ENCODE results near the gene FADD. TPM values are rescaled to one million over a fixed set of nuclear protein-coding genes. Genes with fewer than 3 reads are reported as not detected.
A peak's percentile ranks its signal among the peaks of the same experiment; 100 is the strongest.
"Not testable (repeated sequence)": the region's sequence is repeated elsewhere in the genome, so short reads cannot be mapped to it uniquely, and the experiment has no call there.

FADD gene
- polyA plus RNA-seq, 5 donors = 11.2 to 17.1 (median 12.5) TPM

DNA sequence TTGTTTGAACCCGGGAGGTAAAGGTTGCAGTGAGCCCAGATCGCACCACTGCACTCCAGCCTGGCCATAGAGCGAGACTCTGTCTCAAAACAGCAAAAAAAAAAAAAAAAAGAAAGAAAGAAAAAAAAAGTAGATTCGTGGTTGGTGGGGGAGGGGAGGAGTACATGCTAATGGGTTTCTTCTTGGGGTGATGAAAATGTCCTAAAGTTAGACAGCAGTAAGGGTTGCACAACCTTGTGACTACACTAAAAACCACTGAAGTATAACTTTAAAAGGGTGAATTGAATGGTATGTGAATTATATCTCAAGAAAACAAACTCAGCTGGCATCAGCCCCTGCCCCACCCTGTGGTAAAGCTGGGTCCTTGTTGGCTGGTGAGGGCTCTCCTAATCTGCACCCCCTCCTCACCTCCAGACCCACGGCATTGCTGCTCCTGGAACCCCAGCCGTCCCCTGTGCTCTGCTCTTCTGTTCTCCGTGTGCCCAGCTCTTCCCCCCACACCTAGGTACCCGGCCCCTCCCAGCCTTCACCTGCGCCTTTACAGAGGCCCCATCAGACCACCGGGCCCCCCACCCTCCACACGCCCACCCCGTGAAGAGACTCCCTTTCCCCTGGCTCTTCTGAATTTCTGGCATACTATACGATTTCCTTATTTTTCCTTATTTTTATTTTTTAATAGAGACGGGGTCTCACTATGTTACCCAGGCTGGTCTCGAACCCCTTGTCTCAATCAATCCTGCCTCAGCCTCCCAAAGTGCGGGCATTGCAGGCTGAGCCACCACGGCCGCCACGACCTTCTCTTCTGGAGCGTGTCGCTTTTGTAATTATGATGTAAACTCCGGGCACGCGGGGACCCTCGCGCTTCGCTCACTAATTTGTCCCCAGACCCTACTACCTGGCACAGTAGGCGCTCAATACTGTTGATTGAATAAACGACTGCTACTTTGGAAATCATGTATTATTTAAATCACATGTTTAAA, 924 bp upstream of the FADD start:
- no peak for DNase-seq

DNA sequence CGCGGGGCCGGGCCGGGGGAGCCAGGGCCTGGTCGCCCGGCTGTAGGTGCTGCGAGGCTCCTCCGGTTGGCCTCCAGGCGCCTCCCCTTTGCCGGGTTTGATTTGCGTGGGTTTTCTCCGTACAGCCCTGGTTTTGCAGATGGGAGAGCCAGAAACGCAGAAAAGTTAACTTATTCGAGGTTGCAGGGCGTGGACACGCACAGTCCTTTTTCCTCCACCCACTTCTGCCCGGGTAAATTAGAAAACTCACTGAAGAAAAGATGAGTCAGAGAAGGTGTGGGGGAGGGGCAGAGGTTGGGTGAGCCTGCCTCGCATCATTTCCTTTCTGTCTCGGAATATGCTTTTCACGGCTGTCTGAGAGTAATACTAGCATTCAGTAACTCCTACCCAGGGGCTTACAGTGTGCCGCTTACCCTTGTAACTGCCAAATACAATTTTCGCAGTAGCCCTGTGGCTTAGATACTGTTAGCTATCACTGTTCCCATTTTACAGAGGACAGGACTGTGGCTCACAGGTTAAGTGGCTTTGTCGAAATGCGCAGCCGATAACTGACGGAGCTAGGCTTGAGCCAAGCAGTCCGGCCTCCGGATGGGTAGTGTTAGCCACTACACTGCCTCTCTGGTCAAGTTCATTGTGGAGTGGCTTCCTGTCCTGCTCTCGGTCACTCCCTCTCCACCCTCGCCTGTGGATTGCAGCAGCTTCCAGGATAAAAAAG, 812 bp downstream of the FADD start:
- DNase-seq = peak in 1 of 2 donors; percentile 18

DNA sequence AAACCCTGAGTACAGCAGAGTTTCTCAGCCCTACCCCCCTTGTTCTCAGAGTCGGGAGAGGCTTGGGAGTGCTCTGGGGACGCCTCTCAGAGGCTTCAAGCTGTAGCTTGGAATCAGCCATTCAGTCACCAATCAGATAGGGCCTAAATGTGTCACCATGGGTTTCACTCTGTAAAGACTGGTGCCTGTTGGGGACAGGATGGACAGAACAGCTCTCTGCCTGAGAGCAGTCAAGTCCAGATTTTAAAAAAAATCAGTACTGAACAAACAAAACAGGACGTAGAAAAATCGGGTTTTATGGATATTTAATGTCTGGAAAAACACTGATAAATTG, 1.3 kb downstream of the FADD start:
- DNase-seq = no peak

DNA sequence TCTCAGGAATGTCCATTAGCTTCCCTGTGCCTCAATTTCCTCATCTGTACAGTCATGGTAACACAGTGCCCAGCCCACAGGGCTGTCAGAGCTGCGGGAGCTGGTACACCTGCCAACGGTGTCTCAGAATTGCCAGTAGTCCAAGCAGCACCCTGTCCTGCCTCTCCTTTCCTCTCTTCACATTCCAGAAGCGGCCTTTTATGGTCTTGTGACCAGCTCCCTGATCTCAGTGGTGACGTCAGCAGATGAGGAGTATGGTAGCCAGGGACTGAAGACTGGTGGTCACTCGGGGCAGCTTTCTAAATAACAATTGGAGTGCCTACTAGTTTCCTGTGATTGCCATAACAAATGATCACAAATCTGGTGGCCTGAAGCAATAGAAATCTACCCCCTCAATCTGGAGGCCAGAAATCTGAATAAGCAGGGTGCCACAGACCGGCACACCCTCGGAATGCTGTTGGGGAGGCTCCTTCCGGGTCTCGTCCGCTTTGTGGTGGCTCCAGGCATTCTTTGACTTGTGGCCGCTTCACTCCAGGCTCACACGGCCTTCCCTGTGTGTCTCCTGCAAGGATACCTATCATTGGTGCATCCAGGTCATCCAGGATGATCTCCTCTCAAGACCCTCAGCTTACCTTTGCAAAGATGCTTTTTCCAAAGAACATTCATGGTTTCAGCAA, 2.1 kb downstream of the FADD start:
- no peak for DNase-seq

DNA sequence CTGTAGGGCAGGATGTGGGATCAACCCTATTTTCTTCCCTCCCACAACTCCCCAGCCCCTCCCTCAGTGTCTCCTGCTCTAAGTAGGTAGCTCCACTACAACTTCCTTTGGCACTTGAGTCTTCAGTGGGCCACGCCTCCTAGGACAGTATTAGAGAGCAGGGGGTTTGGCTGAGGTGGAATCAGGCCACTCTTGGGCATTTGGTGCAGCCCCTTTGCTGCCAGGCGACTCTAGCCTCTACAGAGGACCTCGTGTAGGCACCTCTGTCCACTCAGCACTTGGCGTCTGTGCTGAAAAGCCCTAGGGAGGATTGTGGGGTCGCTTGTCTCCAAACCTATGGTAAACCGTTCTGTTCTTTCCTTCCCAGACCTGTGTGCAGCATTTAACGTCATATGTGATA, 2.7 kb downstream of the FADD start:
- DNase-seq = no peak

DNA sequence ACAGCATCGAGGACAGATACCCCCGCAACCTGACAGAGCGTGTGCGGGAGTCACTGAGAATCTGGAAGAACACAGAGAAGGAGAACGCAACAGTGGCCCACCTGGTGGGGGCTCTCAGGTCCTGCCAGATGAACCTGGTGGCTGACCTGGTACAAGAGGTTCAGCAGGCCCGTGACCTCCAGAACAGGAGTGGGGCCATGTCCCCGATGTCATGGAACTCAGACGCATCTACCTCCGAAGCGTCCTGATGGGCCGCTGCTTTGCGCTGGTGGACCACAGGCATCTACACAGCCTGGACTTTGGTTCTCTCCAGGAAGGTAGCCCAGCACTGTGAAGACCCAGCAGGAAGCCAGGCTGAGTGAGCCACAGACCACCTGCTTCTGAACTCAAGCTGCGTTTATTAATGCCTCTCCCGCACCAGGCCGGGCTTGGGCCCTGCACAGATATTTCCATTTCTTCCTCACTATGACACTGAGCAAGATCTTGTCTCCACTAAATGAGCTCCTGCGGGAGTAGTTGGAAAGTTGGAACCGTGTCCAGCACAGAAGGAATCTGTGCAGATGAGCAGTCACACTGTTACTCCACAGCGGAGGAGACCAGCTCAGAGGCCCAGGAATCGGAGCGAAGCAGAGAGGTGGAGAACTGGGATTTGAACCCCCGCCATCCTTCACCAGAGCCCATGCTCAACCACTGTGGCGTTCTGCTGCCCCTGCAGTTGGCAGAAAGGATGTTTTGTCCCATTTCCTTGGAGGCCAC, 3.3 kb downstream of the FADD start:
- no peak for DNase-seq

DNA sequence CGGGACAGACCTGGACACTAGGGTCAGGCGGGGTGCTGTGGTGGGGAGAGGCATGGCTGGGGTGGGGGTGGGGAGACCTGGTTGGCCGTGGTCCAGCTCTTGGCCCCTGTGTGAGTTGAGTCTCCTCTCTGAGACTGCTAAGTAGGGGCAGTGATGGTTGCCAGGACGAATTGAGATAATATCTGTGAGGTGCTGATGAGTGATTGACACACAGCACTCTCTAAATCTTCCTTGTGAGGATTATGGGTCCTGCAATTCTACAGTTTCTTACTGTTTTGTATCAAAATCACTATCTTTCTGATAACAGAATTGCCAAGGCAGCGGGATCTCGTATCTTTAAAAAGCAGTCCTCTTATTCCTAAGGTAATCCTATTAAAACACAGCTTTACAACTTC, 3.9 kb downstream of the FADD start:
- no peak for DNase-seq

DNA sequence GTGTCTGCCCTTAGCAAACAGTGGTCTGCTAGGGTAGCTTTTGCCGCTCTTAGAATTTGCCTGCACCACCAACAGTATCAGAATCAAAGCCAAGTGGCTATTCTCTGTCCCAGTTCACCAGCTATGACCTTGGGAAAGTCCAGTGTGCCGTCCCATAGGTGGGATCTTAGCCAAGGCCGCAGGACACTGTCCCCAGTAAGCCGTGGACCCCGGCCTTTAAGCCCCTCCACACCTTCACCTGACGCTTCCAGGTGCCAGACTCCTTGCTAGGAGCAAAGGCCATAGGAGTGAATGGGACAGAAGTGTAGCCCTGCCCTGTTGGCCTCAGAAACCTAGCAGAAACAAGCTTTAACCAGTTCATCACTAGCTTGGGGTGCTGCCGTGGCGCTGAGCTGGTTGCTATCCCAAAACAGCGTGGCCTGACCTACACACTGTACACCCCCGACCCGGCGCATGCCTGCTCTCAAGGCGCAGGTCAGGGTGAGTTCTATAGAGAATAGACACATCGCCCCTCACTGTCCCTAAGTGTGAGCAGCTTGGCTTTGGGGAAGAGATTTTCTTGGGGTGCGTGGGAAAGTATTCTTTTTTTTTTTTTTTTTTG, 4.5 kb downstream of the FADD start:
- no peak for DNase-seq

DNA sequence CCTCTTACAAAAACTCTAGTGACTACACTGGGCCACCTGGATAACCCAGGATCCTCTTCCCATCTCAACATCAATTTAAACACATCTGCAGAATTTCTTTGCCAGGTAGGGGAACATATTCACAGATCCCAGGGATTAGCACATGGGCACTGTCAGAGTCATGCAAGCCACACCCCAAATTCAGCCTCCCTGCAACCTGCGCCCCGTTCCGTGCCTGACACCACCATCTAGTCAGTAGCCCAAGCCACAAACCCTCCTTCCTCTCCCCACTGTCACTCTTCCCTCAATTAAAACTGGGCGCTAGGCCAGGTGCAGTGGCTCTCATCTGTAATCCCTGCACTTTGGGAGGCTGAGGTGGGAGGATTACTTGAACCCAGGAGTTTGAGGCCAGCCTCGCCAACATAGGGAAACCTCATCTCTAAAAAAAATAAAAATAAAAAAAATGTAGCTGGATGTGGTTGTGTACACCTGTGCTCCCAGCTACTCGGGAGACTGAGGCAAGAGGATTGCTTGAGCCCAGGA, 6.4 kb downstream of the FADD start:
- no peak for DNase-seq

DNA sequence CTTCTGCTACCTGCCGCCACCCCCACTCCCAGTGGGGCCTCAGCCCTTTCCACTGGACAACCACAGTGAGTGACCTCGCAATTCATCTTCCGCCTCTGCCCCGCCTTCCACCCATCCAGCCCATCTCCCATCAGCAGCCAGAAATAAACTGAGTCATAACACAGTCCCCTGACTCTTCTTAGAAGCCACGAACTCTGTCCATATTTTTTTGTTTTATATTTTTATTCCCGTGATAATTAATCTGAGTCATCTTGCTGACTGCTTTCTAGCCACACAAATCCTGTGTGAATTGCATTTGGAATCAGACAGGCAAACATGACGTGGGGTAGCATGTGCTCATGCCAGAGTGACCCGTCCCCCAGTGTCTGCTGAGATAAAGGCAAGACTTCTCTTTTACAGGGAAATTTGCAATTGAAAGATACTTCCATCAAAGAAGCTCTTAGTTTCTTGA, 7.0 kb downstream of the FADD start:
- no peak for DNase-seq

DNA sequence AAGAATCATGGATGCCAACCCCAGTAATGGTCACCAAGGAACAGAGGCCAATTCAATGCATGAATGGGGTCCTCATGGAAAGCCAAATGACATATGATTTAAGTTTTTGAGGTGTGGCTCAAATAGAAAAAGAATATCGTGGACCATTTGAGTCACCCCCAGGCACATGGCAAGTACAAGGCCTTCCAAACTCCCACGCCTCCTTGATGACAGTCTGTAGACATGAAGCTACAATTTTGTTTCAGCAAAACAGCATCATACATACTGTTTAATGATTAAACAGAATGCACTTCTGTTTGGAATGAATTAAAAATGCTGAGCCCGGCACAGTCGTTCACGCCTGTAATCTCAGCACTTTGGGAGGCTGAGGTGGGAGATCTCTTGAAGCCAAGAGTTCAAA, 7.4 kb downstream of the FADD start:
- no peak for DNase-seq

DNA sequence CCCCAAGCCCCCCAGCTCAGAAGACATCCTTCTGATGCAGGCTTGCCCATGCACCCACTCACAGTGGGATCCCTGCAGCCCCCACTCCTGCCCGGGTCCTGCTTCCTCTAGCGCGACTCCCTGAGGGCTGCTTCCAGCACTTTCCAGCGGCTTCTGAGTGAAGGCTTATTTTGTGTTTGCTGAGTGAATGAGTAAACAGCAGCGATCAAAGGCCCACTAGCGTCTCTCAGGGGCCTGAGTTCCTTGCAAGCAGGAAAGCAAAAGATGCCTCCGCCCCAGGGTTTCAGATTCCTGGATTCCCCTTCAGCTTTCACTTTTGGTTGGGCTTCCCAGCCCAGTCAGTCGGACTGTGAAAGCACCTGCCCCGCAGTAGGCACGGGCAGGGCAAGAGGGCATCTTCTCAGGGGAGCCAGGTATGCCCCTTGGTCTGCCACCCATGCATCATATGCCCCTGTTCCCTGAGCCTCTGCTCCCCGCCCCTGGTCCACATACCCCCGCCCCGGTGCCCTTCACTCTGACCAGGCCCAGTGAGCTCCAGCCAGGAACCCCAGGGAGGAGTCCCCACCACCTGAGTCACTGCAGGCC, 9.2 kb downstream of the FADD start:
- no peak for DNase-seq

DNA sequence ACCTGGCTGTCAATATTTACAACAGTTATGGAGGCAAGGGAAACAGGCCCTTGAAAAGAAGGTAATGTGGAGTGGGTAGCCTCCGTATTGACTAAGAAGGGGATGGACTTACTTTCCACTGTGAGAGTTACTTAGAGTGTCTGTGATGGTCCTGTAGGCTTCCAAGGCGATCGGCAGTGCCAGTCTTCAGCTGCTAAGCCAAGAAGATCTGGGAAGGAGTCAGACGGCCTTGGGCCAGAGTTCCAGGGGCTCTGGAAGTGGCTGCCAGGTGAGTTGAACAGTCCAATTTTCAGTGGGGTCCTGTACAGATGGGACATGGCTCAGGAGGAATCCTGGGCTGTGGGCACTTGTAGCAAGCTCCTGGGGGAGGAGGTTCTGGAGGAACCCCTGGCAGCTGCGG, 14.3 kb downstream of the FADD start:
- not testable (repeated sequence) for DNase-seq

DNA sequence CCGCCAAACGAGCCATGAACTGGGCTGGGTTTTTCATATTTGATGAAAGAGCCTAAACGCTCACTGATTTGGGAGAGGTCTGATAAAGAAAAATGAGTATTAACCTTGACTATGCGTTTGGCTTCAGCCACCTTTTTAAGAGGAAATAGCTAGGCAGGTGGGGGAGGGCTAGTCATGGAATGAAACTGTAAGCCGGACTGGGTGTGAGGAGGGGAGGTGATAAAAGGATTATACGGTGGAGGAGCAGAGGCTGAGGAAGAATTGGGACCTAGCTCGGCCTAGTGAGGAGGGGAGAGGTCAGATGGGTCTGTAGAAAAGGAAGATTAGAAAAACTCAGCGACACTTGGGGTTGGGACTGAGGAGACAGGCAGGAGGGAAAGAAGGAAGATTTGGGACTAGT, 15.0 kb downstream of the FADD start:
- DNase-seq = not testable (repeated sequence)

DNA sequence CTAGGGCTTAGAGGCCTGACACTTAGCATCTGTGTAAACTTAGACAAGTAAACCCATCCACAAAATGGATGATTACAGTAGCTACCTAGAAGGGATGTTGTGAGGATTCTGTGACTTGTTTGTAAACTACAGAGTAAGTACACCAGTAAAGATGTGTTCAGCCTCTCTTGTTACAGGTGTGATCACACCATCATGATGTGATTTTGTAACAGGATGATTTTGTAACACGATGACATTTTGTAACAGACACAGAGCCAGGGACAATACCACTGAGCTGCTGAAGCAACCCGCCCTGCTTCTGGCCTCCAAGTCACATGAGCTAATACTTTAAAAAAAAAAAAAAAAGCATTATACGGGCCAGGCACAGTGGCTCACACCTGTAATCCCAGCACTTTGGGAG, 17.0 kb downstream of the FADD start:
- DNase-seq = no peak

DNA sequence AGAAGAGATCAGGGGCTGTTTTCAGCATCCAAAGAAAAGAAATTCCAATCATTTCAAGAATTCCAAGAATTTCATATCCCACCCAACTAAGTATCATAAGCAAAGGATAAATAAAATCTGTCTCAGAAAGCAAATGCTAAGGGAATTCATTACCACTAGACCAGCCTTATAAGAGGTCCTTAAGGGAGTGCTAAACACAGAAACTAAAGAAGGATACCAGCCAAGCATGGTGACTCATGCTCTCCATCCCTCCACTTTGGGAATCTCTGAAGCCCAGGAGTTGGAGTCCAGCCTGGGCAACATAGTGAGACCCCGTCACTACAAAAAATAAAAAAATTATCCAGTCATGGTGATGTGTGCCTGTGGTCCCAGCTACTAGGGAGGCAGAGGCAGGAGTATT, 17.8 kb downstream of the FADD start:
- DNase-seq = no peak

DNA sequence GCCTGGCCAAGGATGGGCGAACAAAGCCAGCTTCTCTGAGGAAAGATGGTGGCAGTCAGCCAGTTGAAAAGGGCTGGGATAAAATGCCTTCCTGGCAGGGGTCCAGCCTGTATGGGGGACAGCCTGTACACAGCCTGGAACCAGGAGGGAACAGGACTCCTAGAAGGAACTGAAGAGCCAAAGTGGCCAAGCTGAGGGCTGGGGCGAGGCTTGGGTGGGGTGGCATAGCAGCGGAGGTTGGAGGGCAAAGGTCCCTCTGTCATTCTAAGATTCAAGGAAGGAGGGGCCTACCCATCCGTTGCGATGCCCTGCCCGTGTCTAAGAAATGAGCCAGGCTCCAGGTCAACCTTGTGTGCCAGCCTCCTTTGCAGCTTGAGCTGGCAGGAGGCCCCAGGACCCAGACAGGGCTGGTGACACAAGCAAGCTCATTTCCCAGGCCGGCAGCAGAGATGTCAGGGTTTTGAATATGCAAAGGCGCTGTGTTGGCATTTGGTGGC, 22.6 kb downstream of the FADD start:
- DNase-seq = no peak

DNA sequence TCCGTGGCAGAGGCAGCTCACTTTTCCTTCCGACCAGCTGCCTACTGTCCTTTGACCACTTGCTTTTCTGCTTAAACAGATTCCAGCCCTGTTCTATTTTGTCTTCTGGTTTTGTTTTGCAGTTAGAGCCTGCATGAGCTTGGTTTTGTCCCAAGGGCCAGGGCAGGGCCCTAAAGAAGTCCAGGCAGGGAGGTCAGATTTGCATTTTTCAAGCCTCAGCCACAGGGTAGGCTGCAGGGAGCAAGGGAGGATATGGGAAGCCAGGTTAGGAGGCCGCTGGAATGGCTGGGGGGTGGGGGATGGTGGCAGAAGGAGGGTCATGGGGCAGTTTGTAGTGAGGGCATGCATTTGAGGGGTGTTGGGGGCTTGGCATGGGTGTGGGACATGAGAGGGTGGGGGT, 23.1 kb downstream of the FADD start:
- no peak for DNase-seq

DNA sequence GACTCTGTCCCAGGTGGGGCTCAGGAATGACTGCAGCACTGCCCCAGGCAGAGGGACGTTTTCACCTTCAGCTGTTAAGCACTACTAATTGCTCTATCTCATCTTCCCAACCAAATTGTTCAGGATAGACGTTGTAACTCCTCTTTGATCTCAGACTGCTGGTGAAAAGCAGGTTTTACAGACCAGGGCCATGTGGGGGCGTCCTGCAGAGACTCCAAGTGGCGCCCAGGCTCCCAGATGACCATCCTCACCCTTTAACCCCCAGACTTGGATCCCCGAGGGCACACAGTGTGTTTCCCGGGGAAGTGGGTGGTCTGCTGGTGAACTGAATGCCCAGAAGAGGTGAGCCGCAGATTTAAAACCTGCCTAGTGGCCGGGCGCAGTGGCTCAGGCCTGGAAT, 23.9 kb downstream of the FADD start:
- no peak for DNase-seq

DNA sequence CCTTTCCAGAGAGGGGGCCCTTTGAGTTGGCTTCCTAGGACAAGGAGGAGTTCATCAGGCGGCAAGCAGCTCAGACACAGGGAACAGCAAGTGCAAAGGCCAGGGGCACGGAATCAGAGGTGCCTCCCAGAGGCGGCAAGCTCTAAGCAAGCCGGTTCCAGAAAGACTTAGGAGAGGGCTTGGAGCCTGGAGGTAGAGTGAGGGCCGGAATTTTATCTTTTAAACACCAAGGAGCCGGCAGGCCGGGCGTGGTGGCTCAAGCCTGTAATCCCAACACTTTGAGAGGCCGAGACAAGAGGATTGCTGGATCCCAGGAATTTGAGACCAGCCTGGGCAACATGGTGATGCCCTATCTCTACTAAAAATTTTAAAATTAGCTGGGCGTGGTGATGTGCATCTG, 26.6 kb downstream of the FADD start:
- DNase-seq = no peak

Measured in right lung (tissue), 5 donors.